Peyer's patch (tissue), 4 donors: ENCODE results near the gene MAS1. TPM values are rescaled to one million over a fixed set of nuclear protein-coding genes. Genes with fewer than 3 reads are reported as not detected.

Experiments
- DNase-seq, 3 donors: peaks; one replicate each; pipeline ENCODE4 v3.0.0-alpha.2; 2017 to 2019
- H3K27ac ChIP-seq, 4 donors: fragments of 200-600 bp; sonication (generic); one replicate each; pipeline ENCODE4 v1.5.1; 2016 to 2019
- H3K27me3 ChIP-seq, 2 donors: fragments of 200-600 bp; sonication (generic); one replicate each; pipeline ENCODE4 v1.5.1; 2019
- H3K36me3 ChIP-seq, 3 donors: fragments of 200-600 bp; sonication (generic); one replicate each; pipeline ENCODE4 v1.5.1; 2016 to 2019
- H3K4me1 ChIP-seq, 4 donors: fragments of 200-600 bp; sonication (generic); one replicate each; pipeline ENCODE4 v1.5.1; 2016 to 2019
- H3K4me3 ChIP-seq, 4 donors: fragments of 200-600 bp; sonication (generic); 1 replicate in 3 of 4; 2 replicates in 1 of 4; pipeline ENCODE4 v1.5.1; 2016 to 2019; ENCODE audit warnings: mild to moderate bottlenecking in 1 of 4
- H3K9me3 ChIP-seq, 4 donors: fragments of 200-600 bp; sonication (generic); one replicate each; pipeline ENCODE4 v1.5.1; 2016 to 2019; ENCODE audit warnings: mild to moderate bottlenecking in 1 of 4
- POLR2A ChIP-seq, 2 donors: fragments of 450-650 bp; IDR thresholded peaks; one replicate each; pipeline ENCODE4 v1.5.1; 2017; ENCODE audit warnings: antibody characterized with exemption in 2 of 2, mild to moderate bottlenecking in 2 of 2, moderate library complexity in 2 of 2
- total RNA-seq, 4 donors: library from RNA; depleted of rRNA; stranded (reverse); fragments of >200 nt; gene quantifications; one replicate each; pipeline ENCODE4 v1.1.0, GENCODE V29; 2016
- TF ChIP-seq, protein P1 (sequence below), 6 experiments: fragments of 450-650 bp in 4 of 6; fragments of 200-600 bp in 2 of 6; sonication (generic) in 1 of 6; IDR thresholded peaks; one replicate each; pipeline ENCODE4 v1.5.1; 2017 to 2019; ENCODE audit warnings: antibody characterized with exemption in 6 of 6, mild to moderate bottlenecking in 3 of 6, moderate library complexity in 1 of 6

Gene MAS1
- total RNA-seq, 4 donors from 2014 or later = not detected

DNA sequence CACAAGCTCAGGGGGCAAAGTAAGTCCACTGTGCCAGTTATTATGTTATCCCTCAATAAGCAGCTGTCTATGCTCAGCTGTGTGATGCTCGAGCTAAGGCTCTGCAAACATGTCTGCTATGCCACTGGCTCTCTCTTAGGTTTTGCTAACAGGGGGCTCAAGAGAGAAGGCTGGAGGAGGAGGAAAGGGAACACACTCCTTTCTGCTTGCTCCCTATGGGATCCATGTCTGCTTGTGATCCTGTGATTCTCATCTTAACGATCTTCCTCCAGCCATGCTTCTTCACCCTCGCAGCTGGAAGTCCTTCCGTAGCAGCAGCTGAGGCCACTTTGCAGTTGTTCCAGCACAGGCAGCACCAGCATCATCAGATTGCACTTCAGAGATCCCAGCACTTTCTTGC is 41.1 kb downstream of the MAS1 start:
- Histone ChIP-seq H3K27me3 (no peaks in the 10 kb centered on the region), H3K27ac (no peak overlapping the region), H3K4me3 (no peak overlapping the region), H3K9me3 (peaks cover 0 to 4% (median 0%) of the 10 kb centered on the region in 4 donors), H3K4me1 (no peaks in the 10 kb centered on the region), H3K36me3 (no peaks in the 10 kb centered on the region)
- TF ChIP-seq POLR2A (IDR thresholded peaks at IDR 0.05) = no peak
- TF ChIP-seq, protein P1, sequence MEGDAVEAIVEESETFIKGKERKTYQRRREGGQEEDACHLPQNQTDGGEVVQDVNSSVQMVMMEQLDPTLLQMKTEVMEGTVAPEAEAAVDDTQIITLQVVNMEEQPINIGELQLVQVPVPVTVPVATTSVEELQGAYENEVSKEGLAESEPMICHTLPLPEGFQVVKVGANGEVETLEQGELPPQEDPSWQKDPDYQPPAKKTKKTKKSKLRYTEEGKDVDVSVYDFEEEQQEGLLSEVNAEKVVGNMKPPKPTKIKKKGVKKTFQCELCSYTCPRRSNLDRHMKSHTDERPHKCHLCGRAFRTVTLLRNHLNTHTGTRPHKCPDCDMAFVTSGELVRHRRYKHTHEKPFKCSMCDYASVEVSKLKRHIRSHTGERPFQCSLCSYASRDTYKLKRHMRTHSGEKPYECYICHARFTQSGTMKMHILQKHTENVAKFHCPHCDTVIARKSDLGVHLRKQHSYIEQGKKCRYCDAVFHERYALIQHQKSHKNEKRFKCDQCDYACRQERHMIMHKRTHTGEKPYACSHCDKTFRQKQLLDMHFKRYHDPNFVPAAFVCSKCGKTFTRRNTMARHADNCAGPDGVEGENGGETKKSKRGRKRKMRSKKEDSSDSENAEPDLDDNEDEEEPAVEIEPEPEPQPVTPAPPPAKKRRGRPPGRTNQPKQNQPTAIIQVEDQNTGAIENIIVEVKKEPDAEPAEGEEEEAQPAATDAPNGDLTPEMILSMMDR (IDR thresholded peaks at IDR 0.05) = no peak
- no peak for DNase-seq

DNA sequence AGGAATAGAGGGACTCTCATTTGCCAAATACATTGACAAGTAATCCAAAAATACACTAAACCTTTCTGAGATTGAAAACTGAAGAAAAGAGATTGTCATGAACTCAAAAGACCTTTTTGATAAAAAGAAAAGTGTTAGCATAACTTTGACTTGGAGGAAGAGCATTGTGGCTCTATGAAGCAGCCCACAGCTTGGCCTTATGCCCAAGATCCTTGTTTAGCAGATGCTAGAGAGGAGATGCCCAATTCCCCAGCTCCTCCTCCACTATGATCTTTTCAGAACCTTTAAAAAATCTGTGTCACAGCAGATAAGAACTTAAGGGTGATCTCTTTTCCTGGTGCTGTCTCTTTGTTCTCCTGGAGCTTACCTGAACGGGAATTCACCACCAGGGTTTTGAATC is 42.3 kb downstream of the MAS1 start:
- H3K4me1 ChIP-seq = no peaks in the 10 kb centered on the region
- no peak for DNase-seq
- H3K27ac ChIP-seq = no peak overlapping the region
- H3K9me3 ChIP-seq = peaks cover 0 to 4% (median 0%) of the 10 kb centered on the region in 4 donors
- H3K4me3 ChIP-seq = no peak overlapping the region
- no peak for TF ChIP-seq POLR2A (IDR thresholded peaks at IDR 0.05)
- TF ChIP-seq, protein P1 (IDR thresholded peaks at IDR 0.05) = no peak
- no peaks in the 10 kb centered on the region for H3K36me3 ChIP-seq
- no peaks in the 10 kb centered on the region for H3K27me3 ChIP-seq

DNA sequence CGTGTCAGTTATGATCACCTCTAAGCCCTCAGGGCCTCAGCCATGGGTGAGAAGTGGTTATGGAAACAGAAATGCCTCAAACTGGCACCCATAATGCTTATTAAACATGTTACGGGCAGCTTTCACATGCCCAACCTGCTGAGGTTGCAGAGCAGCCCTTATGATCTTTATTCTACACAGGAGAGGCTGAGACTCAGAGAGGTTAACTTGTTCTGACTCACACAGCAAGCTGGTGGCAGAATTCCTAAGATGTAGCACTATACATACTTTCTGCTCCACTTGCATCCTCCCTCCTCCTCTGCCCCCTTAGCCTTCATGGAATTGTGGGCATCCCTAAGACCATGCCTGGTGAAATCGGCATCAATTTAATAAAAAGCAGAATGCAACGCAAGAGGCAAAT is 43.4 kb downstream of the MAS1 start:
- no peaks in the 10 kb centered on the region for H3K27me3 ChIP-seq
- H3K4me3 ChIP-seq = no peak overlapping the region
- no peak for DNase-seq
- peaks cover 0 to 4% (median 0%) of the 10 kb centered on the region in 4 donors for H3K9me3 ChIP-seq
- no peak for TF ChIP-seq POLR2A (IDR thresholded peaks at IDR 0.05)
- TF ChIP-seq, protein P1 (IDR thresholded peaks at IDR 0.05) = no peak
- no peaks in the 10 kb centered on the region for H3K36me3 ChIP-seq
- no peaks in the 10 kb centered on the region for H3K4me1 ChIP-seq
- no peak overlapping the region for H3K27ac ChIP-seq

DNA sequence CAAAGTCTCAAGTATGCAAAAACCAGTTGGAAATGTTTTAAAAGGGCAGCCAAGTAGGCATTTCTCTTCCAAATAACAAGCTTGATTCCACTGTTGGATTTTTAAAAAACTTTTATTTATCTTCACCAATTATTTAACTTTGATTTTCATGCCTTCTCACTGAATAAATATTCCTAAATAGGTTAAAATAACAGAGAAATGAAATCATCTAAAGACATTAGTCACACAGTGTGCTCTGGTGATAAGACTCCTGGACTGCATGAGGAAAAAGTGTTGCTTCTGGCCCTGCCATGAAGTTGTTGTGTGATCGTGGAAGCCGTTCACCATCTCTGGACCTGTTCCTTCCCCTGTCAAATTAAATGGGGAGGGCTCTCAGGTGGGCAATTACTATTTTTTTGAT is 44.3 kb downstream of the MAS1 start:
- DNase-seq = no peak
- Histone ChIP-seq H3K27ac (no peak overlapping the region), H3K36me3 (no peaks in the 10 kb centered on the region), H3K27me3 (no peaks in the 10 kb centered on the region), H3K4me1 (no peaks in the 10 kb centered on the region), H3K9me3 (peaks cover 0 to 4% (median 0%) of the 10 kb centered on the region in 4 donors), H3K4me3 (no peak overlapping the region)
- no peak for TF ChIP-seq POLR2A (IDR thresholded peaks at IDR 0.05)
- TF ChIP-seq, protein P1 (IDR thresholded peaks at IDR 0.05) = no peak

DNA sequence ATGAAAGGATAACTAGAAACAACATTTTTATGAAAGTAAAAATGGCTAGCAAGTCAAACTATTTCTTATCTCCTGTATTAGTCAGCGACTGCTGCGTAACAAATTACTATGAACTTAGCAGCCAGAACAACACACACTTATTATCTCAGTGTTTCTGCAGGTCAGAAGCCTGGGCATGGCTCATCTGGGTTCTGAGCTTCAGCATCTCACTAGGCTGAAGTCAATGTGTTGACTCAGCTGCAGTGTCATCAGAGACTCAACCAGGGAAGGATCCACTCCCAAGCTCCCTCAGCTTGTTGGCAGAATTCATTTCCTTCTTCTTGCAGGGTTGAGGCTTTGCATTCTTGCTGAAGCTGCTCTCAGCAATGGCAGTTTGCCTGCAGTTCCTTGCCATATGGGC is 44.8 kb downstream of the MAS1 start:
- H3K4me3 ChIP-seq = no peak overlapping the region
- no peaks in the 10 kb centered on the region for H3K4me1 ChIP-seq
- no peak for DNase-seq
- H3K9me3 ChIP-seq = peaks cover 0 to 4% (median 0%) of the 10 kb centered on the region in 4 donors
- no peaks in the 10 kb centered on the region for H3K27me3 ChIP-seq
- TF ChIP-seq POLR2A (IDR thresholded peaks at IDR 0.05) = no peak
- TF ChIP-seq, protein P1 (IDR thresholded peaks at IDR 0.05) = no peak
- no peak overlapping the region for H3K27ac ChIP-seq
- H3K36me3 ChIP-seq = no peaks in the 10 kb centered on the region

DNA sequence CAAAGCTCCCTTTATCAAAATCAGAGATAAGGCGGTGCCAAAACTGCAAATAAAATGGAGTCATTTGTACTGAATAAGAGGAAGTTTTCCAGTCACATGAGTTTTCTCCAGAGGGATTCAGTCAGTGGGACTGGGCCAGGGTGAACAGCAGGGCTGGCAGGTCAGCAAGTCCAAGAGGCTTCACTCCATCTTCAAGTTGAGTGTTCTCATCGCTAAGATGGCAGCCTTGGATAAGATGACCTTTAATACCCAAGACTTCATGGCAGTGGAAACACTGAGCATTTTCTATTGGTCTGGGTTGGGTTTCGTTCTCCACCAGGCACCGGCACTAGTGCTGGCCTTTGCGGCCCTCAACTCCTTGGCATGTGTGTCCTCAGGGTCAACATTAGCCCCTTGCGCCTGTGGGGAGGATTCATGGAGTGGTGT is 48.8 kb downstream of the MAS1 start:
- Histone ChIP-seq H3K4me1 (no peaks in the 10 kb centered on the region), H3K4me3 (no peak overlapping the region), H3K9me3 (peaks cover 0 to 12% (median 2%) of the 10 kb centered on the region in 4 donors), H3K36me3 (no peaks in the 10 kb centered on the region), H3K27me3 (no peaks in the 10 kb centered on the region), H3K27ac (no peak overlapping the region)
- DNase-seq = no peak
- TF ChIP-seq, protein P1 (IDR thresholded peaks at IDR 0.05) = no peak
- no peak for TF ChIP-seq POLR2A (IDR thresholded peaks at IDR 0.05)
